Stimulated activated memory B cell treated with anti-CD40 and anti-IgM and Interleukin-4, amounts not matched to agents 10 μg/mL and 1 μg/mL and 100 μg/mL, for 72 hours (primary cell): Measurements from ENCODE around the gene SOX18.
"Not testable (repeated sequence)": the region's sequence is repeated elsewhere in the genome, so short reads cannot be mapped to it uniquely, and the experiment has no call there.

ENCODE experiments used
- ATAC-seq: fragments of 150-1000 bp; cut with Tn5 transposase; 2 replicates; pipeline ENCODE4 v1.10.0; 2021
- H3K27ac Mint-ChIP-seq: one replicate; pipeline ENCODE4 v1.8.0; 2022; ENCODE audit warnings: mild to moderate bottlenecking, mixed read lengths
- H3K27me3 Mint-ChIP-seq: one replicate; pipeline ENCODE4 v1.8.0; 2022; ENCODE audit warnings: mixed read lengths
- H3K36me3 Mint-ChIP-seq: one replicate; pipeline ENCODE4 v1.8.0; 2022; ENCODE audit warnings: mixed read lengths
- H3K4me1 Mint-ChIP-seq: one replicate; pipeline ENCODE4 v1.8.0; 2022; ENCODE audit warnings: mixed read lengths
- H3K4me3 Mint-ChIP-seq: one replicate; pipeline ENCODE4 v1.8.0; 2022; ENCODE audit warnings: mild to moderate bottlenecking, moderate library complexity, mixed read lengths
- H3K9me3 Mint-ChIP-seq: one replicate; pipeline ENCODE4 v1.8.0; 2022; ENCODE audit warnings: mixed read lengths

Gene SOX18

DNA sequence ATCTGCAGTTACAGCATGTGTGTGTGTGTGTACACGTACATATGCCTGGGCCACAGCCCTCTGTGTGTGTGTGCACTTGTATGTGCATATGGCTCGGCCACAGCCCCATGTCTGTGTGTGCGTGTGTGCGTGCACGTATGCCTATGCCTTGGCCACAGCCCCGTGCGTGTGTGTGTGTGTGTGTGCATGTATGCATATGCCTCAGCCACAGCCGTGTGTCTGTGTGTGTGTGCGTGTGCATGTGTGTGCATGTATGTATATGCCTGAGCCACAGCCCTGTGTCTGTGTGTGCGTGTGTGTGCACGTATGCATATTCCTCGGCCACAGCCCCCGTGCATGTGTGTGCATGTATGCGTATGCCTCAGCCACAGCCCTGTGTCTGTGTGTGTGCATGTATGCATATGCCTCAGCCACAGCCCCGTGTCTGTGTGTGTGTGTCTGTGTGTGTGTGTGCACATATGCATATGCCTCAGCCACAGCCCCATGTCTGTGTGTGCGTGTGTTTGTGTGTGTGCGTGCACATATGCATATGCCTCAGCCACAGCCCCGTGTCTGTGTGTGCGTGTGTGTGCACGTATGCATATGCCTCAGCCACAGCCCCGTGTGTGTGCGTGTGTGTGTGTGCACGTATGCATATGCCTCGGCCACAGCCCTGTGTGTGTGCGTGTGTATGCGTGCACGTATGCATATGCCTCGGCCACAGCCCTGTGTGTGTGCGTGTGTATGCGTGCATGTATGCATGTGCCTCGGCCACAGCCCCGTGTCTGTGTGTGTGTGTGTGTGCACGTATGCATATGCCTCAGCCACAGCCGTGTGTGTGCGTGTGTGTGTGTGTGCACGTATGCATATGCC lies 28.1 kb downstream of the SOX18 start:
- H3K36me3 Mint-ChIP-seq = peaks cover 65% of the 10 kb centered on the region
- no peak overlapping the region for H3K4me3 Mint-ChIP-seq
- no peaks in the 10 kb centered on the region for H3K4me1 Mint-ChIP-seq
- H3K27me3 Mint-ChIP-seq = no peaks in the 10 kb centered on the region
- no peak overlapping the region for H3K27ac Mint-ChIP-seq
- H3K9me3 Mint-ChIP-seq = no peaks in the 10 kb centered on the region
- no peak for ATAC-seq

GRCh38 chr20:64015635-64016034 lies 33.8 kb downstream of the SOX18 start:
- no peaks in the 10 kb centered on the region for H3K9me3 Mint-ChIP-seq
- ATAC-seq = no peak
- H3K27ac Mint-ChIP-seq = no peak overlapping the region
- peaks cover 67% of the 10 kb centered on the region for H3K36me3 Mint-ChIP-seq
- H3K27me3 Mint-ChIP-seq = no peaks in the 10 kb centered on the region
- H3K4me1 Mint-ChIP-seq = no peaks in the 10 kb centered on the region
- H3K4me3 Mint-ChIP-seq = no peak overlapping the region

DNA sequence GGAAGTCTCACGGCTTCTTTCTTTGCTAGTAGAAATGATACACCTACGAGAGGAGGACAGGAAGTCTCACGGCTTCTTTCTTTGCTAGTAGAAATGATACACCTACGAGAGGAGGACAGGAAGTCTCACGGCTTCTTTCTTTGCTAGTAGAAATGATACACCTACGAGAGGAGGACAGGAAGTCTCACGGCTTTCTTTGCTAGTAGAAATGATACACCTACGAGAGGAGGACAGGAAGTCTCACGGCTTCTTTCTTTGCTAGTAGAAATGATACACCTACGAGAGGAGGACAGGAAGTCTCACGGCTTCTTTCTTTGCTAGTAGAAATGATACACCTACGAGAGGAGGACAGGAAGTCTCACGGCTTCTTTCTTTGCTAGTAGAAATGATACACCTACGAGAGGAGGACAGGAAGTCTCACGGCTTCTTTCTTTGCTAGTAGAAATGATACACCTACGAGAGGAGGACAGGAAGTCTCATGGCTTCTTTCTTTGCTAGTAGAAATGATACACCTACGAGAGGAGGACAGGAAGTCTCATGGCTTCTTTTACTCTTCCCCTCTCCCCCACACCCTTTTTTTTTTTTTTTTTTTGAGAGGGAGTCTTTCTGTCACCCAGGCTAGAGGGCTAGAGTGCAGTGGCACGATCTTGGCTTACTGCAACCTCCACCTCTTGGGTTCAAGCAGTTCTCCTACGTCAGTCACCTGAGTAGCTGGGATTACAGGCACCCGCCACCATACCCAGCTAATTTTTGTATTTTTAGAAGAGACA lies 36.9 kb downstream of the SOX18 start:
- H3K27me3 Mint-ChIP-seq, H3K9me3 Mint-ChIP-seq, ATAC-seq, H3K4me1 Mint-ChIP-seq: not testable (repeated sequence)
- H3K27ac Mint-ChIP-seq = peak overlapping the region; percentile 43
- H3K4me3 Mint-ChIP-seq = peak overlapping the region; percentile 47
- peaks cover 76% of the 10 kb centered on the region for H3K36me3 Mint-ChIP-seq

- Mint-ChIP-seq H3K4me1 (no peaks in the 10 kb centered on the region), H3K36me3 (peaks cover 72% of the 10 kb centered on the region), H3K4me3 (no peak overlapping the region), H3K27ac (no peak overlapping the region), H3K27me3 (no peaks in the 10 kb centered on the region), H3K9me3 (peaks cover 5% of the 10 kb centered on the region)
- ATAC-seq = no peak
Measured at GRCh38 chr20:64011366-64011779, 38.1 kb downstream of the SOX18 start.

GRCh38 chr20:64010711-64011237 lies 38.7 kb downstream of the SOX18 start:
- H3K36me3 Mint-ChIP-seq = peaks cover 71% of the 10 kb centered on the region

DNA sequence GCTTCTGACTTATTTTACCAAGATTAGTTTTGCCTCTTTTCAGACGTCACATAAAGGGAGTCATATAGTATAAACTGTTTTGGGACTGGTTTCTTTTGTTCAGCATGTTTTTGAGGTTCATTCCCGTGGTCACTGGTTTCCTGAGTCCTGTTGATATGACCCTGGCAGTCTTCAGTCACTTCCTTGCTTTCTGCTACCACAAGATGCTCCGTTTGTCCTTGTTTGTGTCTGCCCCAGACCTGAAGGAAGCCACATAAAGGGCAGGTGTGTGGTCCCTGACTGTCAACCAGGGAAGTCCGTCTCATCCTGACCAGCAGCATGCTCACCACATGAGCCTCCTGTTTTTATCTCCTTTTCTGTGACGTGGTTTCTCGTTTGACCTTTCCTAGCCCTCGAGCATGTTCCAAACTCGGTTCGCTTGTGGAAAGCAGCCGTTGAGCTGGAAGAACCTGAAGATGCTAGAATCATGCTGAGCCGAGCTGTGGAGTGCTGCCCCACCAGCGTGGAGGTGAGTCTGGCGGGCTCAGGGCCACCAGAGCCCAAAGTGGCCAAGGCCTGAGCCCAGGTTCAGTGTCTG lies 39.5 kb downstream of the SOX18 start:
- H3K4me3 Mint-ChIP-seq = no peak overlapping the region
- no peak overlapping the region for H3K27ac Mint-ChIP-seq
- no peaks in the 10 kb centered on the region for H3K27me3 Mint-ChIP-seq
- peaks cover 5% of the 10 kb centered on the region for H3K9me3 Mint-ChIP-seq
- no peak for ATAC-seq
- H3K4me1 Mint-ChIP-seq = no peaks in the 10 kb centered on the region
- peaks cover 72% of the 10 kb centered on the region for H3K36me3 Mint-ChIP-seq

More at GRCh38 chr20:64010711-64011237, 38.7 kb downstream of the SOX18 start:
- ATAC-seq = no peak
- no peak overlapping the region for H3K27ac Mint-ChIP-seq
- no peak overlapping the region for H3K4me3 Mint-ChIP-seq
- peaks cover 5% of the 10 kb centered on the region for H3K9me3 Mint-ChIP-seq
- H3K27me3 Mint-ChIP-seq = no peaks in the 10 kb centered on the region
- no peaks in the 10 kb centered on the region for H3K4me1 Mint-ChIP-seq

DNA sequence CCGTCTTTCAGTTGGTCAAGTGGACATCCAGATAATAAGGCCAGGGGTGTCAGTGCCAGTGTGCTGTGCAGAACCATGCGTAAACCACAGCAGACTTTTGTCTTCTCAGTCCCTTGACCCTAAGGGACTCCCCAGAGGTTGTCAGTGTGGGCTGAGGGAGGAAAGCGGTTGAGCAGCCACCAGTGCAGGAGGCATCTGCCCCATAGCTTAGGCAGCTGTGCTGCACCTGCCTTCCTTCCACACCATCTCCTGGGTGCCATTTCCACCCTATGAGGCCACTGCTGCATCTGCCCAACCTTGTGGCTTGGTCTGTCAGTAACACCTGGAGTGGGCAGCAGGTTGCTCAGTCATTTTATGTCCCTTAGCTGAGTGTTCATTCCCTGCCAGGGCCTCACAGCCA lies 42.5 kb downstream of the SOX18 start:
- Mint-ChIP-seq H3K27ac (no peak overlapping the region), H3K27me3 (no peaks in the 10 kb centered on the region), H3K9me3 (peaks cover 5% of the 10 kb centered on the region), H3K4me1 (no peaks in the 10 kb centered on the region), H3K36me3 (peaks cover 61% of the 10 kb centered on the region), H3K4me3 (no peak overlapping the region)
- peak; percentile 64 for ATAC-seq

DNA sequence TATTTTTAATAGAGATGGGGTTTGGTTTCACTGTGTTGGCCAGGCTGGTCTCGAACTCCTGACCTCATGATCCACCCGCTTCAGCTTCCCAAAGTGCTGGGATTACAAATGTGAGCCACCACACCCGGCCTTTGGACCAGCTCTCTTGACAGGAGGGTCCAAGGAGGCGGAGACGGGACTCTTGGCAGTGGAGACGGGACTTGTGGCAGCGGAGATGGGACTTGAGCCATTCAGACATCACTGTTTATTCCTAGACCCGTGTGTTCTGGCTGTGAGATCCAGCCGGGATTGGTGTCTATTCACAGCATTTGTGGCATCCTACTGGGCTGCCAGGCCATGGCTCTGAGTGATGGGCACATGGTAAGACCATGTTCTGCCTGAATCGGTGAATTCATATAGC lies 42.9 kb downstream of the SOX18 start:
- Mint-ChIP-seq H3K4me1 (peaks cover 3% of the 10 kb centered on the region), H3K36me3 (peaks cover 63% of the 10 kb centered on the region), H3K27me3 (no peaks in the 10 kb centered on the region), H3K4me3 (no peak overlapping the region), H3K27ac (no peak overlapping the region), H3K9me3 (peaks cover 5% of the 10 kb centered on the region)
- ATAC-seq = no peak

- H3K36me3 Mint-ChIP-seq = peaks cover 59% of the 10 kb centered on the region
- no peak overlapping the region for H3K27ac Mint-ChIP-seq
- no peaks in the 10 kb centered on the region for H3K27me3 Mint-ChIP-seq
- H3K4me1 Mint-ChIP-seq = peaks cover 5% of the 10 kb centered on the region
- no peak overlapping the region for H3K4me3 Mint-ChIP-seq
- no peak for ATAC-seq
- peaks cover 5% of the 10 kb centered on the region for H3K9me3 Mint-ChIP-seq
Measured at GRCh38 chr20:64005394-64005793, 44.0 kb downstream of the SOX18 start.

GRCh38 chr20:64003960-64004725 lies 45.3 kb downstream of the SOX18 start:
- ATAC-seq = no peak

DNA sequence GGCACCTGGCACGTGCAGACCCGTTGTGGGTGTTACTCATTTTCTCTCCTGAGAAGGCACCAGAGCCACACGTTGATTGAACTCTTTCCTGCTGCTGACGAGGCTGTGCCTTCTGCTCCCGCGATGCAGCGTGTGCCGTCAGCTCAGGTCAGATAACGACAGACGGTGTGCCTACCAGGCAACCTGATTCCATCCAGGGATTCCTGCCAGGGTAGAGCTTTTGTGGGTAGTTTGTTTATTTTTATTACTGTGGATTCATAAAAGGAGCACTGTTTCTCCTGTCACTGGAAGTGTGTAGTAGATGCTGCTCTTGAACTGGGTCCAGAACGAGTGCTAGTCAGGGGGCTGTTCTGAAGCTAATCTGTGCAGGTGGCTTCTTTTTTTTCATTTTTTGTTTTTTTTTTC lies 47.8 kb downstream of the SOX18 start:
- ATAC-seq = no peak
- H3K27me3 Mint-ChIP-seq = no peaks in the 10 kb centered on the region
- H3K4me3 Mint-ChIP-seq = no peak overlapping the region
- no peaks in the 10 kb centered on the region for H3K9me3 Mint-ChIP-seq
- peaks cover 52% of the 10 kb centered on the region for H3K36me3 Mint-ChIP-seq
- peaks cover 5% of the 10 kb centered on the region for H3K4me1 Mint-ChIP-seq
- H3K27ac Mint-ChIP-seq = no peak overlapping the region

More at GRCh38 chr20:64003960-64004725, 45.3 kb downstream of the SOX18 start:
- H3K36me3 Mint-ChIP-seq = peaks cover 58% of the 10 kb centered on the region
- peaks cover 5% of the 10 kb centered on the region for H3K4me1 Mint-ChIP-seq
- no peak overlapping the region for H3K27ac Mint-ChIP-seq
- H3K27me3 Mint-ChIP-seq = no peaks in the 10 kb centered on the region
- no peak overlapping the region for H3K4me3 Mint-ChIP-seq
- H3K9me3 Mint-ChIP-seq = no peaks in the 10 kb centered on the region

- no peak for ATAC-seq
- Mint-ChIP-seq H3K27me3 (no peaks in the 10 kb centered on the region), H3K27ac (no peak overlapping the region), H3K36me3 (peaks cover 52% of the 10 kb centered on the region), H3K9me3 (no peaks in the 10 kb centered on the region), H3K4me3 (no peak overlapping the region), H3K4me1 (peaks cover 5% of the 10 kb centered on the region)
Measured at GRCh38 chr20:64000906-64001305, 48.5 kb downstream of the SOX18 start.
